HL-60 (cell line): ENCODE measurements around the gene TFB1M.

Experiments used
- GABPA ChIP-seq: IDR thresholded peaks from 2 replicates; pipeline ENCODE4 v1.6.1; 2012; ENCODE audit warnings: low read depth
- POLR2AphosphoS5 ChIP-seq: IDR thresholded peaks from 2 replicates; pipeline ENCODE4 v1.6.1; 2012; ENCODE audit warnings: low read depth
- TF ChIP-seq, protein P1 (sequence below): IDR thresholded peaks from one replicate; pipeline ENCODE4 v1.5.1; 2011; ENCODE audit warnings: low read length, control low read depth, inconsistent platforms; ENCODE audit not compliant: insufficient read depth
- TF ChIP-seq, protein P2 (sequence below): IDR thresholded peaks from 2 replicates; pipeline ENCODE4 v1.6.1; 2012; ENCODE audit warnings: low read depth; ENCODE audit not compliant: insufficient replicate concordance

DNA sequence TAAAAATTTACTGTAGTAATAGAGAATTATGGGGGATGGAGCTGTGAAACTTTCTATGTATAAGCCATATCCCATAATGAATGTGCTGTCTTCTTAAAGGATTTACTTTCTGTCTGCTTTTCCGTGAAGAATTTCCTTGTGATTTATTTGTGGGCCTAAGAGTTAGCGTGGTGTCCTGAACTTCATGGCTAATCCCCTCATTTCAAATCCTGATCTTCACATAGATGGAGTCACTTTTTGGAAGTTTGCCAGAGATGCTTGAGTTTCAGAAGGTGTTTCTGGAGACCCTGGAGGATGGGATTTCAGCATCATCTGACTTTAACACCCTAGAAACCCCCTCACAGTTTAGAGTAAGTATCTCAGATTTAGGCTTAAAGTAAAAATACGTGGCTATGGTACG lies 69.8 kb downstream of the TFB1M start:
- TF ChIP-seq, protein P1, sequence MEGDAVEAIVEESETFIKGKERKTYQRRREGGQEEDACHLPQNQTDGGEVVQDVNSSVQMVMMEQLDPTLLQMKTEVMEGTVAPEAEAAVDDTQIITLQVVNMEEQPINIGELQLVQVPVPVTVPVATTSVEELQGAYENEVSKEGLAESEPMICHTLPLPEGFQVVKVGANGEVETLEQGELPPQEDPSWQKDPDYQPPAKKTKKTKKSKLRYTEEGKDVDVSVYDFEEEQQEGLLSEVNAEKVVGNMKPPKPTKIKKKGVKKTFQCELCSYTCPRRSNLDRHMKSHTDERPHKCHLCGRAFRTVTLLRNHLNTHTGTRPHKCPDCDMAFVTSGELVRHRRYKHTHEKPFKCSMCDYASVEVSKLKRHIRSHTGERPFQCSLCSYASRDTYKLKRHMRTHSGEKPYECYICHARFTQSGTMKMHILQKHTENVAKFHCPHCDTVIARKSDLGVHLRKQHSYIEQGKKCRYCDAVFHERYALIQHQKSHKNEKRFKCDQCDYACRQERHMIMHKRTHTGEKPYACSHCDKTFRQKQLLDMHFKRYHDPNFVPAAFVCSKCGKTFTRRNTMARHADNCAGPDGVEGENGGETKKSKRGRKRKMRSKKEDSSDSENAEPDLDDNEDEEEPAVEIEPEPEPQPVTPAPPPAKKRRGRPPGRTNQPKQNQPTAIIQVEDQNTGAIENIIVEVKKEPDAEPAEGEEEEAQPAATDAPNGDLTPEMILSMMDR = no peak
- TF ChIP-seq POLR2AphosphoS5 = no peak
- TF ChIP-seq, protein P2, sequence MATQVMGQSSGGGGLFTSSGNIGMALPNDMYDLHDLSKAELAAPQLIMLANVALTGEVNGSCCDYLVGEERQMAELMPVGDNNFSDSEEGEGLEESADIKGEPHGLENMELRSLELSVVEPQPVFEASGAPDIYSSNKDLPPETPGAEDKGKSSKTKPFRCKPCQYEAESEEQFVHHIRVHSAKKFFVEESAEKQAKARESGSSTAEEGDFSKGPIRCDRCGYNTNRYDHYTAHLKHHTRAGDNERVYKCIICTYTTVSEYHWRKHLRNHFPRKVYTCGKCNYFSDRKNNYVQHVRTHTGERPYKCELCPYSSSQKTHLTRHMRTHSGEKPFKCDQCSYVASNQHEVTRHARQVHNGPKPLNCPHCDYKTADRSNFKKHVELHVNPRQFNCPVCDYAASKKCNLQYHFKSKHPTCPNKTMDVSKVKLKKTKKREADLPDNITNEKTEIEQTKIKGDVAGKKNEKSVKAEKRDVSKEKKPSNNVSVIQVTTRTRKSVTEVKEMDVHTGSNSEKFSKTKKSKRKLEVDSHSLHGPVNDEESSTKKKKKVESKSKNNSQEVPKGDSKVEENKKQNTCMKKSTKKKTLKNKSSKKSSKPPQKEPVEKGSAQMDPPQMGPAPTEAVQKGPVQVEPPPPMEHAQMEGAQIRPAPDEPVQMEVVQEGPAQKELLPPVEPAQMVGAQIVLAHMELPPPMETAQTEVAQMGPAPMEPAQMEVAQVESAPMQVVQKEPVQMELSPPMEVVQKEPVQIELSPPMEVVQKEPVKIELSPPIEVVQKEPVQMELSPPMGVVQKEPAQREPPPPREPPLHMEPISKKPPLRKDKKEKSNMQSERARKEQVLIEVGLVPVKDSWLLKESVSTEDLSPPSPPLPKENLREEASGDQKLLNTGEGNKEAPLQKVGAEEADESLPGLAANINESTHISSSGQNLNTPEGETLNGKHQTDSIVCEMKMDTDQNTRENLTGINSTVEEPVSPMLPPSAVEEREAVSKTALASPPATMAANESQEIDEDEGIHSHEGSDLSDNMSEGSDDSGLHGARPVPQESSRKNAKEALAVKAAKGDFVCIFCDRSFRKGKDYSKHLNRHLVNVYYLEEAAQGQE = no peak
- no peak for TF ChIP-seq GABPA
